Endothelial cell of umbilical vein (primary cell): ENCODE data around the gene ANKRD13D. TPM values are rescaled to one million over a fixed set of nuclear protein-coding genes. Genes with fewer than 3 reads are reported as not detected.
A peak's percentile ranks its signal among the peaks of the same experiment; 100 is the strongest.

Source experiments
- BruUV-seq: library from RNA; stranded (reverse); fragments of 400-500 nt; replicated peaks from 2 replicates; lab custom pipeline; 2021; lab: Mats Ljungman, UMichigan
- CTCF ChIA-PET: fragments of 300-600, 350-600 bp; sonication (Branson Sonifier 250); formaldehyde crosslinking; loops from one replicate; lab custom pipeline; 2021; ENCODE audit warnings: antibody characterized with exemption, inconsistent platforms; lab: Charles Lee
- POLR2A ChIA-PET: fragments of 300-600, 350-600 bp; sonication (Branson Sonifier 250); formaldehyde crosslinking; loops from one replicate; lab custom pipeline; 2021; ENCODE audit warnings: antibody characterized with exemption, inconsistent platforms; lab: Charles Lee
- DNase-seq: peaks from one replicate; pipeline ENCODE4 v3.0.0-alpha.2; 2011; ENCODE audit warnings: low read depth, low spot score
- FAIRE-seq: peaks from 2 replicates; lab custom pipeline; 2011; peaks lifted over from hg19 to GRCh38; lab: Jason Lieb, UNC
- H2AFZ ChIP-seq: 2 replicates; pipeline ENCODE4 v1.6.0; 2012; ENCODE audit warnings: low read depth, low read length, control low read depth, inconsistent platforms
- H3K27ac ChIP-seq: 2 replicates; pipeline ENCODE4 v1.5.1; 2011; ENCODE audit warnings: low read depth, mild to moderate bottlenecking, control low read depth, low read length, moderate library complexity; ENCODE audit not compliant: insufficient read depth
- H3K27me3 ChIP-seq, 2 experiments: 2 replicates each; pipeline versions ENCODE4 v1.6.0 to v1.6.1; 2011; ENCODE audit warnings: low read length in 2 of 2, mixed read lengths in 1 of 2; ENCODE audit not compliant: control insufficient read depth in 2 of 2, insufficient read depth in 2 of 2
- H3K36me3 ChIP-seq, 2 experiments: 2 replicates in 1 of 2; 3 replicates in 1 of 2; pipeline ENCODE4 v1.5.1; 2011; ENCODE audit warnings: low read length in 2 of 2, mild to moderate bottlenecking in 1 of 2, moderate library complexity in 1 of 2; ENCODE audit not compliant: control insufficient read depth in 2 of 2, insufficient read depth in 2 of 2; ENCODE audit errors: extremely low read depth in 1 of 2
- H3K4me1 ChIP-seq: 3 replicates; pipeline ENCODE4 v1.5.1; 2011; ENCODE audit warnings: mild to moderate bottlenecking, low read length; ENCODE audit not compliant: control insufficient read depth, insufficient read depth; ENCODE audit errors: extremely low read depth
- H3K4me2 ChIP-seq: 2 replicates; pipeline ENCODE4 v1.6.1; 2011; ENCODE audit warnings: low read length, control low read depth, mixed read lengths; ENCODE audit not compliant: insufficient read depth
- H3K4me3 ChIP-seq, 3 experiments: fragments of 200-600 bp in 1 of 3; sonication (generic), shearing (Covaris generic) in 1 of 3; replicated peaks in 1 of 3; 2 replicates each; pipeline ENCODE4 v1.5.1; 2011 to 2016; ENCODE audit warnings: control low read depth in 3 of 3, low read length in 3 of 3, mild to moderate bottlenecking in 2 of 3, inconsistent platforms in 1 of 3, low read depth in 1 of 3, moderate library complexity in 1 of 3; ENCODE audit not compliant: insufficient read depth in 1 of 3
- H3K79me2 ChIP-seq: 2 replicates; pipeline ENCODE4 v1.6.0; 2012; ENCODE audit warnings: low read length, inconsistent platforms; ENCODE audit not compliant: control insufficient read depth, insufficient read depth
- H3K9ac ChIP-seq: replicated peaks from 2 replicates; pipeline ENCODE3; 2011; ENCODE audit warnings: low read length, control low read depth; ENCODE audit not compliant: insufficient read depth; ENCODE audit errors: extremely low read depth
- H3K9me1 ChIP-seq: replicated peaks from 3 replicates; pipeline ENCODE4 v1.6.0; 2011; ENCODE audit warnings: mild to moderate bottlenecking, low read length; ENCODE audit not compliant: control insufficient read depth, insufficient read depth; ENCODE audit errors: extremely low read depth
- H3K9me3 ChIP-seq: replicated peaks from 2 replicates; pipeline ENCODE4 v1.5.1; 2012; ENCODE audit warnings: low read length, inconsistent platforms; ENCODE audit not compliant: control insufficient read depth, insufficient read depth
- H4K20me1 ChIP-seq: replicated peaks from 2 replicates; pipeline ENCODE3; 2011; ENCODE audit warnings: mild to moderate bottlenecking, low read length; ENCODE audit not compliant: control insufficient read depth, insufficient read depth; ENCODE audit errors: extremely low read depth
- EZH2 ChIP-seq: IDR thresholded peaks from 2 replicates; pipeline ENCODE4 v1.6.1; 2012; ENCODE audit warnings: borderline replicate concordance, low read depth, mild to moderate bottlenecking, moderate library complexity, low read length, inconsistent platforms; ENCODE audit not compliant: severe bottlenecking
- FOS ChIP-seq: IDR thresholded peaks from 2 replicates; pipeline ENCODE4 v1.6.1; 2011; ENCODE audit warnings: mild to moderate bottlenecking, low read length, moderate library complexity, borderline replicate concordance; ENCODE audit not compliant: insufficient read depth
- GATA2 ChIP-seq: IDR thresholded peaks from 2 replicates; pipeline ENCODE4 v1.7.0; 2011; ENCODE audit warnings: low read depth, mild to moderate bottlenecking, moderate library complexity, mixed read lengths, low read length; ENCODE audit not compliant: insufficient read length, insufficient read depth
- JUN ChIP-seq: IDR thresholded peaks from 2 replicates; pipeline ENCODE4 v1.6.1; 2011; ENCODE audit warnings: borderline replicate concordance, low read depth; ENCODE audit not compliant: insufficient read length, insufficient read depth
- MYC ChIP-seq: IDR thresholded peaks from one replicate; pipeline ENCODE4 v1.6.1; 2011; ENCODE audit warnings: mild to moderate bottlenecking, low read depth, low read length
- POLR2A ChIP-seq: IDR thresholded peaks from 2 replicates; pipeline ENCODE4 v1.6.1; 2012; ENCODE audit warnings: low read depth, mild to moderate bottlenecking, control low read depth, low read length
- POLR2AphosphoS5 ChIP-seq: IDR thresholded peaks from 2 replicates; pipeline ENCODE4 v1.6.1; 2012; ENCODE audit warnings: low read depth, mild to moderate bottlenecking, control low read depth, low read length, moderate library complexity; ENCODE audit not compliant: insufficient read depth
- dilution Hi-C: fragments of 300-500 bp; cut with MboI; formaldehyde crosslinking; loops from one replicate; pipeline ENCODE4 v1.15.0; 2019; ENCODE audit warnings: low sequenced_read_pairs; ENCODE audit not compliant: extremely low pct_ligation_motif_present
- intact Hi-C: fragments of 100-400 bp; cut with micrococcal nuclease; formaldehyde crosslinking; loops from one replicate; pipeline ENCODE4 v1.10.0; 2022
- polyA plus RNA-seq, 4 experiments: library from polyadenylated mRNA; depleted of rRNA in 3 of 4; stranded (reverse) in 3 of 4; unstranded in 1 of 4; fragments of >200 nt; gene quantifications; 2 replicates each; pipeline versions ENCODE4 v1.2.1 to v1.2.3, GENCODE V29; 2011 to 2012; ENCODE audit warnings: missing spikeins in 1 of 4
- total RNA-seq: library from RNA; stranded (reverse); gene quantifications from 2 replicates; pipeline ENCODE4 v1.2.3, GENCODE V29; 2021
- TF ChIP-seq, protein P1 (sequence below): IDR thresholded peaks from 2 replicates; pipeline ENCODE4 v1.6.1; 2011; ENCODE audit not compliant: insufficient read depth, insufficient read length
- TF ChIP-seq, protein P2 (sequence below), 2 donors: IDR thresholded peaks; 1 replicate in 1 of 2; 2 replicates in 1 of 2; pipeline ENCODE4 v1.5.1; 2011; ENCODE audit warnings: low read length in 2 of 2, mild to moderate bottlenecking in 2 of 2, moderate library complexity in 2 of 2, control low read depth in 1 of 2, inconsistent platforms in 1 of 2, low read depth in 1 of 2; ENCODE audit not compliant: insufficient read depth in 1 of 2; ENCODE audit errors: extremely low read depth in 1 of 2

Gene ANKRD13D
- total and polyA plus RNA-seq, 2 donors (not counting 3 experiments of a cell fraction or from before 2014, with no cell fraction given): 43.5 to 57.5 TPM

- Histone ChIP-seq H3K4me2 (peak overlapping the region; percentile 81), H3K27ac (peak overlapping the region; percentile 83), H3K9me1 (no peaks in the 10 kb centered on the region), H3K36me3 (peaks cover 6 to 9% of the 10 kb centered on the region in 2 experiments), H3K79me2 (peaks cover 46% of the 10 kb centered on the region), H3K4me3 (peak overlapping the region; percentile 78 to 90 (median 81)), H3K9ac (peak overlapping the region; percentile 94), H3K27me3 (no peaks in the 10 kb centered on the region), H2AFZ (no peak overlapping the region), H3K9me3 (no peaks in the 10 kb centered on the region), H4K20me1 (peaks cover 3% of the 10 kb centered on the region), H3K4me1 (peaks cover 23% of the 10 kb centered on the region)
- BruUV-seq: TSS peak; percentile 60
- FAIRE-seq (peak; percentile 82), DNase-seq (peak; percentile 83)
- intact Hi-C loops (loop anchor here (1.0 to 5.0 kb wide), 4 partner anchors 22 to 159 kb away; partner anchors contain the start of gene KDM2A), dilution Hi-C loops (no loop called here)
- TF ChIP-seq, protein P1, sequence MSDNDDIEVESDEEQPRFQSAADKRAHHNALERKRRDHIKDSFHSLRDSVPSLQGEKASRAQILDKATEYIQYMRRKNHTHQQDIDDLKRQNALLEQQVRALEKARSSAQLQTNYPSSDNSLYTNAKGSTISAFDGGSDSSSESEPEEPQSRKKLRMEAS: peak; percentile 80
- TF ChIP-seq POLR2AphosphoS5: peak; percentile 17
- no peak for TF ChIP-seq POLR2A
- POLR2A ChIA-PET: interaction anchor here (0.9 to 1.4 kb wide), 3 partner anchors 13 to 122 kb away, joined by 3 to 4 read pairs (median 3); partner anchors contain the start of genes KDM2A and POLD4
- CTCF ChIA-PET: interaction anchor here (1.0 to 2.6 kb wide), 7 partner anchors 11 to 161 kb away, joined by 3 to 22 read pairs (median 7); no protein-coding TSS in a partner anchor
Observed at GRCh38 chr11:67240576-67241389, 48.3 kb upstream of the ANKRD13D start.

DNA sequence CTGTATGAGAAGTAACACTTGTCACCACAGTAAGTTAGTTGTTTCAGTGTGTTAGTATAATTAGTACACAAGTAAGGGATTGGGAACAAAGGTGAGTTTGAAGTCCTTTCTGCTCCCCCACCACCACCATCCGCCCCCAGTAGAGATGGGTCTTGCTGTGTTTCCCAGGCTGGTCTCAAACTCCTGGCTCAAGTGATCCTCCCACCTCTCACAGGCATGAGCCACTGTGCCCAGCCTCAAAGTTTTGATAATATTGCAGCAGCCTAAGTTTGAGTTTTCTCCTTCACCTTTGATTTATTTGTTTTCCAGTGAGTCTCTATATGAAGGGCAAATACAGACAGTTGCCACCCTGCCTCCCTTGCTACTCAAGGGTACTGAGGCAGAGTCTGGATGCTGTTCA is 46.6 kb upstream of the ANKRD13D start:
- CTCF ChIA-PET: no interaction called here

More for the DNA sequence above, 46.6 kb upstream of the ANKRD13D start:
- Histone ChIP-seq H3K36me3 (peaks cover 12 to 14% of the 10 kb centered on the region in 2 experiments), H3K9me1 (no peaks in the 10 kb centered on the region), H2AFZ (no peak overlapping the region), H3K9ac (no peak overlapping the region), H3K4me2 (peak overlapping the region; percentile 81), H3K9me3 (no peaks in the 10 kb centered on the region), H4K20me1 (peaks cover 3% of the 10 kb centered on the region), H3K4me1 (peaks cover 23% of the 10 kb centered on the region), H3K79me2 (peaks cover 50% of the 10 kb centered on the region), H3K4me3 (peak overlapping the region in 1 of 3 experiments; percentile 90), H3K27ac (no peak overlapping the region), H3K27me3 (no peaks in the 10 kb centered on the region)
- no peak for TF ChIP-seq FOS
- TF ChIP-seq EZH2: no peak
- TF ChIP-seq, protein P1: no peak
- TF ChIP-seq POLR2A: no peak
- no peak for TF ChIP-seq GATA2
- TF ChIP-seq, protein P2, sequence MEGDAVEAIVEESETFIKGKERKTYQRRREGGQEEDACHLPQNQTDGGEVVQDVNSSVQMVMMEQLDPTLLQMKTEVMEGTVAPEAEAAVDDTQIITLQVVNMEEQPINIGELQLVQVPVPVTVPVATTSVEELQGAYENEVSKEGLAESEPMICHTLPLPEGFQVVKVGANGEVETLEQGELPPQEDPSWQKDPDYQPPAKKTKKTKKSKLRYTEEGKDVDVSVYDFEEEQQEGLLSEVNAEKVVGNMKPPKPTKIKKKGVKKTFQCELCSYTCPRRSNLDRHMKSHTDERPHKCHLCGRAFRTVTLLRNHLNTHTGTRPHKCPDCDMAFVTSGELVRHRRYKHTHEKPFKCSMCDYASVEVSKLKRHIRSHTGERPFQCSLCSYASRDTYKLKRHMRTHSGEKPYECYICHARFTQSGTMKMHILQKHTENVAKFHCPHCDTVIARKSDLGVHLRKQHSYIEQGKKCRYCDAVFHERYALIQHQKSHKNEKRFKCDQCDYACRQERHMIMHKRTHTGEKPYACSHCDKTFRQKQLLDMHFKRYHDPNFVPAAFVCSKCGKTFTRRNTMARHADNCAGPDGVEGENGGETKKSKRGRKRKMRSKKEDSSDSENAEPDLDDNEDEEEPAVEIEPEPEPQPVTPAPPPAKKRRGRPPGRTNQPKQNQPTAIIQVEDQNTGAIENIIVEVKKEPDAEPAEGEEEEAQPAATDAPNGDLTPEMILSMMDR (IDR thresholded peaks at IDR 0.05; ENCODE audit: extremely low read depth in 1 of 2, insufficient read depth in 1 of 2, low read depth in 1 of 2, low read length in 2 of 2): no peak
- TF ChIP-seq JUN: no peak
- no peak for TF ChIP-seq POLR2AphosphoS5
- TF ChIP-seq MYC: no peak
- dilution Hi-C loops (no loop called here), intact Hi-C loops (loop anchor here (5.0 kb wide), 1 partner anchor 35 kb away; no protein-coding TSS in a partner anchor)
- DNase-seq (no peak), FAIRE-seq (no peak)
- no TSS peak for BruUV-seq
- POLR2A ChIA-PET: no interaction called here
